GM13977 (cell line): Measurements from ENCODE around the gene CGAS.
A peak's percentile ranks its signal among the peaks of the same experiment; 100 is the strongest.

ENCODE experiments used
- DNase-seq: peaks from one replicate; pipeline ENCODE4 v3.0.0; 2012; ENCODE audit warnings: low spot score
- CTCF ChIP-seq: IDR thresholded peaks from 2 replicates; pipeline ENCODE4 v1.5.1; 2012; ENCODE audit warnings: mild to moderate bottlenecking, control low read depth; ENCODE audit not compliant: insufficient read depth; ENCODE audit errors: extremely low read depth, missing control alignments
- in situ Hi-C: fragments of 300-500 bp; cut with MboI; formaldehyde crosslinking; loops from one replicate; pipeline ENCODE4 v1.12.0; 2022; ENCODE audit warnings: low sequenced_read_pairs, low pct_unique_long_range_greater_than_20kb, mixed read lengths, inconsistent platforms; ENCODE audit not compliant: unreplicated experiment

Gene CGAS

DNA sequence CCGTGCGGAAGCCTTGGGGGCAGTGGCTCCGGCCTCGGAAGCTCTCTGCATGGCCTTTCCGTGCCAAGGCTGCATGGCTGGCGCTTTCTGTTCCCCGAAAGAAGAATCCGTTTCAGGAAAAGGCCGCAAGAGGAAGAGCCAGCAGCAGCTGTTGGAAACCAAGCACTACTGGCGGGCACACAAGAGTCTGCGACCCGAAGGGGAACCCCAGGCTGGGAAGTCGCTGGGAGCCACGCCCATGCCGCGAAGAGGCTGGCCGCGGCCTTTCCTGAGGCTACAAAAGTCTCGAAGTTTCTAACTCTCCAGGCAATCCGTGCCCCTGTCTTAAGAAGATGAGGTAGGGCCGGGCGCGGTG is at the start of gene CGAS:
Gene CGAS, minus strand, starts transcription at position 191 of the 355 bp plus-strand sequence. Its CDS starts 116 bp downstream, at position 75.
- in situ Hi-C loops: no loop called here
- DNase-seq: peak; percentile 80
- TF ChIP-seq CTCF: no peak

DNA sequence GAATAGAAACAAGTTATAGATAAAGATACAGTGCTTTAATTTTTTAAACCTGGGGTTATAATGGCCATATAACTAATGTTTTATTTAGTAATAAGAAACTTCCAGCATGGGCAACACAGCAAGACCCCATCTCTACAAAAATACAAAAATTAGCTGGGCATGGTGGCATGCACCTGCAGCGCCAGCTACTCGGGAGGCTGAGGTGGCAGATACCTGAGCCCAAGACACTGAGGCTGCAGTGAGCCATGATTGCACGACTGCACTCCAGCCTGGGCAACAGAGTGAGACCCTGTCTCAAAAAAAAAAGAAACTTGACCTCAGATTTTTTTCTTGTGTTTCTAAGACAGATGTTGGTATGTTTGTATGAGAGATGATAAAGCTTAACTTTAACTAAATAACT is 45.8 kb upstream of the CGAS start:
- no peak for TF ChIP-seq CTCF

DNA sequence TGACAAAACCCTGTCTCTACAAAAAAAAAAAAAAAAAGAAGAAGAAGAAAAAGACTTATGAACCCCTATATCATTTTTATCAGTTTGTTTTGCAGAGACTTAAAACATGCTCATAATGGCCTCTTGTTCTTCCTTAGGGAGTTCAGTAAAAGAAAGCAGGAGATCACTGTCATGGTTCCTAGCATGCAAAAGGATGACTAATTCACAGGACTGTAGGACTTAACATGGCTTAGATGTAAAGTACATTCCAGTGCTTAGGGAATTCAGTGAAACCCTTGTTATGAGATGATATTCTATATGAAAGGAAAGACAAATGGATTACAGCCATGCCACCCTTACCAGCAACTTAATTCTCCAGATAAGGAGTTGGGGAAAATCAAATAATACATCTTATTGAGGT is 39.3 kb upstream of the CGAS start:
- in situ Hi-C loops: no loop called here
- DNase-seq: no peak
- no peak for TF ChIP-seq CTCF

More for the DNA sequence above, 45.8 kb upstream of the CGAS start:
- in situ Hi-C loops: no loop called here
- DNase-seq: no peak

DNA sequence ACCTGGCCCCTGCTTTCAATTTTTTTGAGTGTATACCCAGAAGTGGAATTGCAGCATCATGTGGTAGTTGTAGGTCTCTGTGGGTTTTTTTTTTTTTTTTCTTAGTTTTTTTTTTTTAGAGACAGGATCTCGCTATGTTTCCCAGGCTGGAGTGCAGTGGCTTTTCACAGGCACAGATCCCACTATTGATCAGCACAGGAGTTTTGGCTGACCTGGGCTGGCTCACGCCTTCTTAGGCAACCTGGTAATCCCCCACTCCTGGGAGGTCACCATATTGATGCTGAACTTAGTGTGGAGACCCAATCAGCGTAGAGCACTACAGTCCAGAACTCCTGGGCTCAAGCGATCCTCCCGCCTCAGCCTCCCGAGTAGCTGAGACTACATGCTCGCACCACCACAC is 35.4 kb upstream of the CGAS start:
- in situ Hi-C loops: no loop called here

DNA sequence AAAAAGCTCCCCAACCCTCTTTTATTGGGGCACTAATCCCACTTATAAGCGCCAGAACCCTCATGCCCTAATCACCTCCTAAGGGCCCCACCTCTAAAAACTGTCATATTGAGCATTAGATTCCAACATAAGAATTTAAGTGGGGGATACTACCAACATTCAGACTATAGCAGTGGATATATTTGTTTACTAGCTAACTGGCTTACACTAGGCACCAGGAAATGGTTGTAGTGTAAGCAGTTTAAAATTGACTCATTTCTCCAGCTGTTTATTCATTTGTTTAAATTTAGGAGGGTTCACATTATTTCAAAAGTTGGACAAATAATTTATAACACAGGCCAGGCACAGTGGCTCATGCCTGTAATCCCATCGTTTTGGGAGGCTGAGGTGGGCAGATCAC is 32.3 kb upstream of the CGAS start:
- in situ Hi-C loops: no loop called here
- DNase-seq: no peak
- TF ChIP-seq CTCF: no peak

More for the DNA sequence above, 35.4 kb upstream of the CGAS start:
- no peak for TF ChIP-seq CTCF
- DNase-seq: no peak

- in situ Hi-C loops: no loop called here
- DNase-seq: no peak
- no peak for TF ChIP-seq CTCF
These were observed 29.9 kb upstream of the CGAS start for GRCh38 chr6:73481969-73482368.

GRCh38 chr6:73477407-73477806 is 25.3 kb upstream of the CGAS start:
- DNase-seq: no peak
- no peak for TF ChIP-seq CTCF
- in situ Hi-C loops: no loop called here
